TTC549 (cell line): Measurements from ENCODE around the gene TRAPPC10.

Experiments used
- FAIRE-seq: peaks from 2 replicates; lab custom pipeline; 2012; peaks lifted over from hg19 to GRCh38; lab: Jason Lieb, UNC

TRAPPC10 gene

GRCh38 chr21:44005593-44005992 lies 6.5 kb upstream of the TRAPPC10 start:
- no peak for FAIRE-seq

- FAIRE-seq, result no peak
Measured at GRCh38 chr21:44006017-44006619, 6.0 kb upstream of the TRAPPC10 start.

- no peak for FAIRE-seq
Measured at GRCh38 chr21:44006656-44007055, 5.5 kb upstream of the TRAPPC10 start.

GRCh38 chr21:44010429-44010828 lies 1.7 kb upstream of the TRAPPC10 start:
- no peak for FAIRE-seq

- FAIRE-seq, result no peak
Measured at GRCh38 chr21:44011123-44011522, 986 bp upstream of the TRAPPC10 start.

GRCh38 chr21:44012474-44013379 lies 618 bp downstream of the TRAPPC10 start:
- FAIRE-seq, result no peak

GRCh38 chr21:44013380-44014088 lies 1.4 kb downstream of the TRAPPC10 start:
- FAIRE-seq, result no peak

- FAIRE-seq, result no peak
Measured at GRCh38 chr21:44017601-44018000, 5.5 kb downstream of the TRAPPC10 start.

GRCh38 chr21:44018127-44018526 lies 6.0 kb downstream of the TRAPPC10 start:
- no peak for FAIRE-seq

- FAIRE-seq, result no peak
Measured at GRCh38 chr21:44018813-44019567, 6.9 kb downstream of the TRAPPC10 start.

GRCh38 chr21:44019568-44019958 lies 7.5 kb downstream of the TRAPPC10 start:
- FAIRE-seq, result no peak

- FAIRE-seq, result no peak
Measured at GRCh38 chr21:44020551-44020950, 8.4 kb downstream of the TRAPPC10 start.

GRCh38 chr21:44021064-44021463 lies 9.0 kb downstream of the TRAPPC10 start:
- no peak for FAIRE-seq

- FAIRE-seq, result no peak
Measured at GRCh38 chr21:44024257-44024656, 12.1 kb downstream of the TRAPPC10 start.

GRCh38 chr21:44024887-44025353 lies 12.8 kb downstream of the TRAPPC10 start:
- no peak for FAIRE-seq

GRCh38 chr21:44027607-44028286 lies 15.6 kb downstream of the TRAPPC10 start:
- FAIRE-seq, result no peak

GRCh38 chr21:44028287-44028659 lies 16.2 kb downstream of the TRAPPC10 start:
- no peak for FAIRE-seq

- no peak for FAIRE-seq
Measured at GRCh38 chr21:44029460-44030087, 17.5 kb downstream of the TRAPPC10 start.

GRCh38 chr21:44035244-44035643 lies 23.1 kb downstream of the TRAPPC10 start:
- no peak for FAIRE-seq

- no peak for FAIRE-seq
Measured at GRCh38 chr21:44038063-44038462, 26.0 kb downstream of the TRAPPC10 start.

GRCh38 chr21:44039828-44040227 lies 27.7 kb downstream of the TRAPPC10 start:
- no peak for FAIRE-seq
